GM12878 (cell line): ENCODE measurements around the gene AHCYL2. TPM values are rescaled to one million over a fixed set of nuclear protein-coding genes. Genes with fewer than 3 reads are reported as not detected.
A peak's percentile ranks its signal among the peaks of the same experiment; 100 is the strongest.

Experiments
- ATAC-seq: fragments of 200-7000 bp; cut with Tn5 transposase; 3 replicates; pipeline ENCODE4 v1.9.1; 2020; ENCODE audit warnings: mild to moderate bottlenecking, moderate library complexity
- BruUV-seq: library from RNA; stranded (reverse); fragments of 400-500 nt; replicated peaks from 2 replicates; lab custom pipeline; 2021; lab: Mats Ljungman, UMichigan
- CTCF ChIA-PET: fragments of 300-600 bp; sonication (Branson Sonifier 250); formaldehyde crosslinking; extraction: SDS; loops from one replicate; lab custom pipeline; 2021; ENCODE audit warnings: inconsistent platforms; lab: Yijun Ruan, JAX
- POLR2A ChIA-PET: fragments of 350-600 bp; formaldehyde crosslinking; extraction: SDS; loops from one replicate; lab custom pipeline; 2021; ENCODE audit warnings: inconsistent platforms; lab: Charles Lee
- RAD21 ChIA-PET: fragments of 300-600 bp; sonication (Branson Sonifier 250); formaldehyde crosslinking; loops from one replicate; lab custom pipeline; 2023; ENCODE audit warnings: antibody characterized with exemption; ENCODE audit not compliant: unreplicated experiment; lab: Charles Lee
- SMC1A ChIA-PET: fragments of 300-600 bp; sonication (Branson Sonifier 250); formaldehyde crosslinking; loops from one replicate; lab custom pipeline; 2023; ENCODE audit not compliant: unreplicated experiment, uncharacterized antibody; lab: Charles Lee
- DNase-seq: peaks from one replicate; pipeline ENCODE4 v3.0.0-alpha.2; 2011; ENCODE audit warnings: low read depth, low spot score
- FAIRE-seq: peaks from 3 replicates; lab custom pipeline; 2011; peaks lifted over from hg19 to GRCh38; lab: Jason Lieb, UNC
- H2AFZ ChIP-seq: 2 replicates; pipeline ENCODE4 v1.6.0; 2011; ENCODE audit warnings: low read depth, low read length, control low read depth; ENCODE audit not compliant: control insufficient read depth
- H3K27ac ChIP-seq: 2 replicates; pipeline ENCODE4 v1.5.1; 2011; ENCODE audit warnings: control low read depth; ENCODE audit not compliant: control insufficient read depth, insufficient read depth
- H3K27me3 ChIP-seq, 2 experiments: replicated peaks in 1 of 2; 2 replicates each; pipeline versions ENCODE4 v1.6.0 to v1.6.1; 2011; ENCODE audit warnings: low read length in 1 of 2; ENCODE audit not compliant: control insufficient read depth in 2 of 2, insufficient read depth in 2 of 2
- H3K36me3 ChIP-seq, 2 experiments: 2 replicates each; pipeline ENCODE4 v1.5.1; 2011; ENCODE audit warnings: low read length in 1 of 2; ENCODE audit not compliant: control insufficient read depth in 2 of 2, insufficient read depth in 2 of 2
- H3K4me1 ChIP-seq: 2 replicates; pipeline ENCODE4 v1.6.1; 2011; ENCODE audit warnings: mild to moderate bottlenecking, low read length, moderate library complexity, mixed read lengths; ENCODE audit not compliant: control insufficient read depth, insufficient read depth
- H3K4me2 ChIP-seq: 2 replicates; pipeline ENCODE4 v1.6.0; 2011; ENCODE audit warnings: control low read depth; ENCODE audit not compliant: control insufficient read depth, insufficient read depth
- H3K4me3 ChIP-seq: fragments of 200-600 bp; sonication (generic); 2 replicates; pipeline ENCODE4 v1.5.1; 2016
- H3K79me2 ChIP-seq: 2 replicates; pipeline ENCODE4 v1.6.0; 2011; ENCODE audit warnings: low read length; ENCODE audit not compliant: control insufficient read depth, insufficient read depth
- H3K9ac ChIP-seq: 2 replicates; pipeline ENCODE4 v1.8.0; 2011; ENCODE audit warnings: low read length, control low read depth, mixed read lengths; ENCODE audit not compliant: control insufficient read depth, insufficient read depth
- H3K9me3 ChIP-seq: replicated peaks from 3 replicates; pipeline ENCODE4 v1.5.1; 2011; ENCODE audit warnings: mild to moderate bottlenecking, low read length; ENCODE audit not compliant: control insufficient read depth, insufficient read depth
- H4K20me1 ChIP-seq: 2 replicates; pipeline ENCODE4 v1.6.0; 2011; ENCODE audit not compliant: control insufficient read depth, insufficient read depth
- LARP7 ChIP-seq: fragments of 450-650 bp; IDR thresholded peaks from 2 replicates; pipeline ENCODE4 v1.6.1; 2017; ENCODE audit warnings: mild to moderate bottlenecking
- MTA3 ChIP-seq: IDR thresholded peaks from 2 replicates; pipeline ENCODE4 v1.6.1; 2012; ENCODE audit warnings: low read length, inconsistent platforms, borderline replicate concordance
- POLR2AphosphoS5 ChIP-seq: IDR thresholded peaks from 2 replicates; pipeline ENCODE4 v1.6.1; 2011; ENCODE audit warnings: mild to moderate bottlenecking, low read length, inconsistent platforms
- WGBS: methylation state at CpG from one replicate; pipeline ENCODE4 v1.1.6; 2016; ENCODE audit warnings: low lambda C conversion rate; ENCODE audit not compliant: insufficient replicate concordance, insufficient coverage; ENCODE audit errors: missing lambda C conversion rate; 5-methylcytosine and 5-hydroxymethylcytosine counted together
- in situ Hi-C: fragments of 300-500 bp; cut with MboI; formaldehyde crosslinking; loops from 9 replicates; pipeline ENCODE4 v1.14.3; 2018; ENCODE audit warnings: mixed read lengths
- intact Hi-C: fragments of 100-400 bp; cut with micrococcal nuclease; formaldehyde crosslinking; loops from one replicate; pipeline ENCODE4 v1.14.2; 2022; ENCODE audit not compliant: unreplicated experiment
- polyA plus RNA-seq, 11 experiments: library from polyadenylated mRNA; depleted of rRNA in 4 of 11; unstranded in 6 of 11; stranded (reverse) in 5 of 11; fragments of >200 nt; fragmentation: Nextera tagmentation in 4 of 11; fragmentation: Illumina TruSeq in 1 of 11; extraction: Ambion mirVana in 4 of 11; extraction: Trizol in 1 of 11; gene quantifications; 1 replicate in 1 of 11; 2 replicates in 10 of 11; pipeline versions ENCODE4 v1.2.1 to v1.2.3, GENCODE V29; 2011 to 2016; ENCODE audit warnings: inconsistent platforms in 2 of 11, missing spikeins in 2 of 11, low read depth in 1 of 11
- total RNA-seq, 4 experiments: library from RNA; depleted of rRNA in 3 of 4; stranded (reverse); fragments of >200 nt in 3 of 4; fragmentation: Illumina TruSeq in 1 of 4; extraction: Trizol in 1 of 4; gene quantifications; 2 replicates each; pipeline versions ENCODE4 v1.2.1 to v1.2.3, GENCODE V29; 2013 to 2021
- TF ChIP-seq, protein P1 (sequence below): IDR thresholded peaks from 2 replicates; pipeline ENCODE4 v1.6.1; 2012; ENCODE audit warnings: low read length, inconsistent platforms

The AHCYL2 gene
- total and polyA plus RNA-seq, 10 of the 15 experiments (the other 5 are each of a cell fraction or from before 2014, with no cell fraction given): 1.7 to 29.1 (median 5.4) TPM

- POLR2A ChIA-PET: interaction anchor here (0.6 to 1.7 kb wide), 8 partner anchors 9 to 288 kb away, joined by 3 to 6 read pairs (median 3); no protein-coding TSS in a partner anchor
- no peak for FAIRE-seq
- WGBS: under 1% methylated on average over 44 of the region's 44 CpGs
- H3K27me3 ChIP-seq: no peaks in the 10 kb centered on the region
- peak overlapping the region; percentile 79 for H3K9ac ChIP-seq
- no peaks in the 10 kb centered on the region for H3K36me3 ChIP-seq
- H3K4me1 ChIP-seq: no peaks in the 10 kb centered on the region
- H3K27ac ChIP-seq: peak overlapping the region; percentile 9; the same call in 1 of the 2 replicates
- peak; percentile 12 for ATAC-seq
- intact Hi-C loops (loop anchor here (1.0 kb wide), 1 partner anchor 66 kb away; no protein-coding TSS in a partner anchor), in situ Hi-C loops (no loop called here)
- no peaks in the 10 kb centered on the region for H4K20me1 ChIP-seq
- RAD21 ChIA-PET: interaction anchor here (0.8 to 1.9 kb wide), 12 partner anchors 8 to 177 kb away, joined by 3 to 19 read pairs (median 4); partner anchors contain the start of gene NRF1
- H3K4me3 ChIP-seq: peak overlapping the region; percentile 95
- CTCF ChIA-PET: interaction anchor here (0.8 to 2.7 kb wide), 14 partner anchors 9 to 551 kb away, joined by 3 to 19 read pairs (median 6); no protein-coding TSS in a partner anchor
- H3K4me2 ChIP-seq: peak overlapping the region; percentile 97
- SMC1A ChIA-PET: interaction anchor here (0.6 to 2.4 kb wide), 14 partner anchors 9 to 516 kb away, joined by 3 to 12 read pairs (median 5); no protein-coding TSS in a partner anchor
- TF ChIP-seq LARP7: 0 out of 2 replicates have a peak, but pooled peaks have one; percentile 9
- no peak for TF ChIP-seq POLR2AphosphoS5
- no peak for DNase-seq
- BruUV-seq: no TSS peak
- H2AFZ ChIP-seq: peak overlapping the region; percentile 99
- no peaks in the 10 kb centered on the region for H3K9me3 ChIP-seq
- H3K79me2 ChIP-seq: no peaks in the 10 kb centered on the region
These were observed 210.0 kb downstream of the AHCYL2 start for GRCh38 chr7:129434675-129435318.

GRCh38 chr7:129435414-129435829 is 210.6 kb downstream of the AHCYL2 start:
- ChIA-PET POLR2A (interaction anchor here (1.6 kb wide), 1 partner anchor 68 kb away, joined by 5 read pairs; no protein-coding TSS in a partner anchor), RAD21 (interaction anchor here (1.0 to 1.9 kb wide), 3 partner anchors 57 to 64 kb away, joined by 4 to 10 read pairs (median 8); no protein-coding TSS in a partner anchor), CTCF (interaction anchor here (1.4 kb wide), 1 partner anchor 67 kb away, joined by 4 read pairs; no protein-coding TSS in a partner anchor), SMC1A (interaction anchor here (1.4 to 2.4 kb wide), 4 partner anchors 10 to 68 kb away, joined by 4 to 12 read pairs (median 6); no protein-coding TSS in a partner anchor)
- Histone ChIP-seq H3K4me1 (no peaks in the 10 kb centered on the region), H2AFZ (no peak overlapping the region), H3K36me3 (no peaks in the 10 kb centered on the region), H3K4me2 (peak overlapping the region; percentile 97), H4K20me1 (no peaks in the 10 kb centered on the region), H3K79me2 (no peaks in the 10 kb centered on the region), H3K9me3 (no peaks in the 10 kb centered on the region), H3K4me3 (peak overlapping the region; percentile 95), H3K27me3 (no peaks in the 10 kb centered on the region), H3K27ac (no peak overlapping the region), H3K9ac (no peak overlapping the region)
- TF ChIP-seq, protein P1, sequence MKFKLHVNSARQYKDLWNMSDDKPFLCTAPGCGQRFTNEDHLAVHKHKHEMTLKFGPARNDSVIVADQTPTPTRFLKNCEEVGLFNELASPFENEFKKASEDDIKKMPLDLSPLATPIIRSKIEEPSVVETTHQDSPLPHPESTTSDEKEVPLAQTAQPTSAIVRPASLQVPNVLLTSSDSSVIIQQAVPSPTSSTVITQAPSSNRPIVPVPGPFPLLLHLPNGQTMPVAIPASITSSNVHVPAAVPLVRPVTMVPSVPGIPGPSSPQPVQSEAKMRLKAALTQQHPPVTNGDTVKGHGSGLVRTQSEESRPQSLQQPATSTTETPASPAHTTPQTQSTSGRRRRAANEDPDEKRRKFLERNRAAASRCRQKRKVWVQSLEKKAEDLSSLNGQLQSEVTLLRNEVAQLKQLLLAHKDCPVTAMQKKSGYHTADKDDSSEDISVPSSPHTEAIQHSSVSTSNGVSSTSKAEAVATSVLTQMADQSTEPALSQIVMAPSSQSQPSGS: no peak
- no peak for TF ChIP-seq MTA3
- DNase-seq (no peak), FAIRE-seq (no peak), ATAC-seq (no peak)
- in situ Hi-C loops (no loop called here), intact Hi-C loops (no loop called here)
- 98% methylated on average over 2 of the region's 2 CpGs for whole genome bisulfite sequencing
- no TSS peak for BruUV-seq
